Tibial nerve (tissue), 4 donors: ENCODE data around the gene STX7.

Experiments used
- CTCF ChIP-seq, 5 experiments: fragments of 200-600 bp in 3 of 5; fragments of 450-650 bp in 2 of 5; sonication (generic) in 3 of 5; IDR thresholded peaks; one replicate each; pipeline ENCODE4 v1.5.1; 2016 to 2019; ENCODE audit warnings: antibody characterized with exemption in 5 of 5, mild to moderate bottlenecking in 3 of 5, moderate library complexity in 2 of 5
- EP300 ChIP-seq, 2 donors: sonication (generic); formaldehyde crosslinking; IDR thresholded peaks; one replicate each; pipeline ENCODE4 v1.6.1; 2017; ENCODE audit warnings: antibody characterized with exemption in 2 of 2, mild to moderate bottlenecking in 1 of 2
- POLR2A ChIP-seq, 2 donors: fragments of 450-650 bp; IDR thresholded peaks; one replicate each; pipeline ENCODE4 v1.6.1; 2017; ENCODE audit warnings: antibody characterized with exemption in 2 of 2, mild to moderate bottlenecking in 2 of 2, moderate library complexity in 2 of 2

GRCh38 chr6:132410830-132411229 is 102.1 kb downstream of the STX7 start:
- TF ChIP-seq CTCF (IDR thresholded peaks at IDR 0.05) (no peak), POLR2A (IDR thresholded peaks at IDR 0.05) (no peak), EP300 (IDR thresholded peaks at IDR 0.05) (no peak)
